Mesothelial cell of epicardium (in vitro differentiated cells): Measurements from ENCODE around the gene GALNT10. TPM values are rescaled to one million over a fixed set of nuclear protein-coding genes. Genes with fewer than 3 reads are reported as not detected.

Experiments used
- DNase-seq, 2 experiments: peaks; one replicate each; pipeline ENCODE4 v3.0.0; 2021; ENCODE audit warnings: low spot score in 2 of 2; ENCODE audit not compliant: unreplicated experiment in 2 of 2
- H3K27ac Mint-ChIP-seq: 2 replicates; pipeline ENCODE4 v1.8.0; 2021; ENCODE audit warnings: mixed read lengths
- H3K27me3 Mint-ChIP-seq: 2 replicates; pipeline ENCODE4 v1.8.0; 2021; ENCODE audit warnings: low read depth, mixed read lengths
- H3K36me3 Mint-ChIP-seq: 2 replicates; pipeline ENCODE4 v1.8.0; 2021; ENCODE audit warnings: mixed read lengths
- H3K4me1 Mint-ChIP-seq: 2 replicates; pipeline ENCODE4 v1.8.0; 2021; ENCODE audit warnings: mixed read lengths
- H3K4me3 Mint-ChIP-seq: 2 replicates; pipeline ENCODE4 v1.8.0; 2021; ENCODE audit warnings: mild to moderate bottlenecking, moderate library complexity, mixed read lengths
- H3K9me3 Mint-ChIP-seq: 2 replicates; pipeline ENCODE4 v1.8.0; 2021; ENCODE audit warnings: mixed read lengths
- total RNA-seq: library from RNA; stranded (reverse); gene quantifications from 3 replicates; pipeline ENCODE4 v1.2.1, GENCODE V29; 2021
- TF ChIP-seq, protein P1 (sequence below): fragments of 200-600 bp; sonication (generic); IDR thresholded peaks from one replicate; pipeline ENCODE4 v1.5.0; 2021; ENCODE audit warnings: antibody characterized with exemption; ENCODE audit not compliant: unreplicated experiment

Gene GALNT10
- total RNA-seq, 1 donor from 2014 or later, result 13.9 TPM

DNA sequence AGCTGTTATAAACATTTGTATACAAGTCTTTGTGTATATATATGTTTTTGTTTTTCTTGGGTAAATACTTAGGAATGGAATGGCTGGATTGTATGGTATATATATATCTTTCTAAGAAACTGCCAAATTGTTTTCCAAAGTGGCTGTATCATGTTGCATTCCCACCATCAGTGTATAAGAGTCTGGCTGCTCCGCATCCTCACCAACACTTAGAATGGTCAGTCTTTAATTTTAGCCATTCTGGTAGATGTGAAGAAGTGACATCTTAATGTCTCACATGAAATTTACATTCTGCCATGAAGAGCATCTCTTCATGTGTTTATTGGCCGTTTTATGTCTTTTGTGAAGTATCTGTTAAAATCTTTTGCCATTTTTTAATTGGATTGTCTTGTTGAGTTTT lies 31.9 kb downstream of the GALNT10 start:
- Mint-ChIP-seq H3K27me3 (no peaks in the 10 kb centered on the region), H3K36me3 (peaks cover 9% of the 10 kb centered on the region), H3K4me1 (peaks cover 18% of the 10 kb centered on the region), H3K4me3 (no peak overlapping the region), H3K27ac (no peak overlapping the region), H3K9me3 (peaks cover 16% of the 10 kb centered on the region)
- TF ChIP-seq, protein P1, sequence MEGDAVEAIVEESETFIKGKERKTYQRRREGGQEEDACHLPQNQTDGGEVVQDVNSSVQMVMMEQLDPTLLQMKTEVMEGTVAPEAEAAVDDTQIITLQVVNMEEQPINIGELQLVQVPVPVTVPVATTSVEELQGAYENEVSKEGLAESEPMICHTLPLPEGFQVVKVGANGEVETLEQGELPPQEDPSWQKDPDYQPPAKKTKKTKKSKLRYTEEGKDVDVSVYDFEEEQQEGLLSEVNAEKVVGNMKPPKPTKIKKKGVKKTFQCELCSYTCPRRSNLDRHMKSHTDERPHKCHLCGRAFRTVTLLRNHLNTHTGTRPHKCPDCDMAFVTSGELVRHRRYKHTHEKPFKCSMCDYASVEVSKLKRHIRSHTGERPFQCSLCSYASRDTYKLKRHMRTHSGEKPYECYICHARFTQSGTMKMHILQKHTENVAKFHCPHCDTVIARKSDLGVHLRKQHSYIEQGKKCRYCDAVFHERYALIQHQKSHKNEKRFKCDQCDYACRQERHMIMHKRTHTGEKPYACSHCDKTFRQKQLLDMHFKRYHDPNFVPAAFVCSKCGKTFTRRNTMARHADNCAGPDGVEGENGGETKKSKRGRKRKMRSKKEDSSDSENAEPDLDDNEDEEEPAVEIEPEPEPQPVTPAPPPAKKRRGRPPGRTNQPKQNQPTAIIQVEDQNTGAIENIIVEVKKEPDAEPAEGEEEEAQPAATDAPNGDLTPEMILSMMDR, result no peak
- DNase-seq, result no peak

DNA sequence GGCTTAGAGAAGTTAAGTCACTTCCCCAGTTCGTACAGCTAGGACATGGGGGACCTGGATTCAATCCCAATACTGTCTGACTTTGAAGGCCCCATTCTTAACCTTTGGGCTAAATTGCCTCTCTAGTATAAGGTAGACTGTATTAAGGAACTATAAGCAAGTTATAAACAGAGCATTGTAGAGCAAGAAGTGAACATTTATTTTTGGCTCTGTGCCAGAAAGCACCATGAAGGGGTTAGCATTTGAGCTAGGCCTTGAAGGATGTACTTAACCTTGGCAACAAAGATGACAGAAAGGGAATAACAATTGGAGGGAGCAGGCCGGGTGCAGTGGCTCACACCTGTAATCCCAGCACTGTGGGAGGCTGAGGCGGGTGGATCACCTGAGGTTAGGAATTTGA lies 32.8 kb downstream of the GALNT10 start:
- H3K9me3 Mint-ChIP-seq, result peaks cover 25% of the 10 kb centered on the region
- TF ChIP-seq, protein P1, result no peak
- peaks cover 16% of the 10 kb centered on the region for H3K4me1 Mint-ChIP-seq
- H3K27ac Mint-ChIP-seq, result no peak overlapping the region
- peaks cover 17% of the 10 kb centered on the region for H3K36me3 Mint-ChIP-seq
- H3K27me3 Mint-ChIP-seq, result no peaks in the 10 kb centered on the region
- H3K4me3 Mint-ChIP-seq, result no peak overlapping the region
- DNase-seq, result no peak

DNA sequence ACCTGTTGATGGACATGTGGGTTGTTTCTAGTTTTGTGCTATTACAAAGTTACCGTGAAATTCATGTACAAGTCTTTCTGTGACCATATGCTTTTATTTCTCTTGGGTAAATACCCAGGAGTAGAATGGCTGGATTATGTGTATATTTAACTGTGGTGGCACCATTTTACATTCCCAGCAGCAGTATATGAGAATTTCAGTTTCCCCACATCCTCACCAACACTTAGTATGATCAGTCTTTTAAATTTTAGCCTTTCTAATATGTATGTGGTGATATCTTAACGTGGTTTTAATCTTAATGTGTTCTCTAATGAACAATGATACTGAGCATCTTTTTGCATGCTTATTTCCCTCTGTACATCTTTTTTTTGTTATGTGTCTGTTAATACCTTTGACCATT lies 36.6 kb downstream of the GALNT10 start:
- H3K4me1 Mint-ChIP-seq, result no peaks in the 10 kb centered on the region
- peaks cover 25% of the 10 kb centered on the region for H3K9me3 Mint-ChIP-seq
- no peak overlapping the region for H3K27ac Mint-ChIP-seq
- no peak for DNase-seq
- H3K4me3 Mint-ChIP-seq, result no peak overlapping the region
- H3K36me3 Mint-ChIP-seq, result peaks cover 17% of the 10 kb centered on the region
- TF ChIP-seq, protein P1, result no peak
- no peaks in the 10 kb centered on the region for H3K27me3 Mint-ChIP-seq

DNA sequence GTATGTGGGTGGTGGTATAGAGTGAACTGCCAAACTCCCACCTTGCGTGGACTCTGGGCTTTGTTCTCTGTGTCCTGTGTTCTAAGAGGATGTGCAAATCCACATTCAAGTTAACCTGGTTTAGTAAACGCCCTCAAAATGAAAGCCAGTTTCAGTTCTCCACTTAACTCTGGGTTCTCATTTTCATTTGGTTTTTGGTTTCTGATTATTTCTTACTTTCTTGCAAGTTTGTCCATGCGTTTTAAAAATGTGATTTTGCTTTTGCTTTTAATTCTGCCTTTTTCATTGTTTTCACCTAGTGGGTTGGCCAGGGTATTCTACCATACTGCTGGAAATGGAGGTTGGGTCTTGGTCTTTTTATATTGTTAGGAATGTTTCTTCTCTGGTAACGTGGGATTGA lies 38.2 kb downstream of the GALNT10 start:
- H3K36me3 Mint-ChIP-seq, result peaks cover 17% of the 10 kb centered on the region
- no peaks in the 10 kb centered on the region for H3K4me1 Mint-ChIP-seq
- DNase-seq, result no peak
- TF ChIP-seq, protein P1, result no peak
- no peak overlapping the region for H3K4me3 Mint-ChIP-seq
- H3K9me3 Mint-ChIP-seq, result peaks cover 25% of the 10 kb centered on the region
- H3K27me3 Mint-ChIP-seq, result no peaks in the 10 kb centered on the region
- H3K27ac Mint-ChIP-seq, result no peak overlapping the region

DNA sequence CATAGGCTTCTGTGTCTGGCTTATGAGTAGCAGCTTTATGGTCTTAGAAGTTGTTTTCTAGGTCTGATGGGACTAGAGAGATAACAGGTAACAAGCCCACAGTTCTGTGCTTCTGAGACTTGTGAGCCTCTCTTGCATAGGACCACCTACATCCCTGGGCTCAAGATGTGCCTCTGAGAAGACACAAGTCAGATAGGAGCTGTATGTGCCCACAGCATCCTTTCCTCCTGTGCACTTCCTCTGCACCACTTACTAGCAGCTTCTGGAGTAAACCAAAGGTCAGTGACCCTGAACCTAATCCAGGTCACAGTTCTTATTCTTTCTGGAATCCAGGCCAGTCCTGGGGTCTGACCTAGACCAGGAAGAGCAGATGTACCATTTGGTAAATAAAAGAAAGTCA lies 40.0 kb downstream of the GALNT10 start:
- TF ChIP-seq, protein P1, result no peak
- Mint-ChIP-seq H3K27me3 (no peaks in the 10 kb centered on the region), H3K4me3 (no peak overlapping the region), H3K4me1 (no peaks in the 10 kb centered on the region), H3K36me3 (peaks cover 17% of the 10 kb centered on the region), H3K9me3 (peaks cover 24% of the 10 kb centered on the region), H3K27ac (no peak overlapping the region)
- no peak for DNase-seq

DNA sequence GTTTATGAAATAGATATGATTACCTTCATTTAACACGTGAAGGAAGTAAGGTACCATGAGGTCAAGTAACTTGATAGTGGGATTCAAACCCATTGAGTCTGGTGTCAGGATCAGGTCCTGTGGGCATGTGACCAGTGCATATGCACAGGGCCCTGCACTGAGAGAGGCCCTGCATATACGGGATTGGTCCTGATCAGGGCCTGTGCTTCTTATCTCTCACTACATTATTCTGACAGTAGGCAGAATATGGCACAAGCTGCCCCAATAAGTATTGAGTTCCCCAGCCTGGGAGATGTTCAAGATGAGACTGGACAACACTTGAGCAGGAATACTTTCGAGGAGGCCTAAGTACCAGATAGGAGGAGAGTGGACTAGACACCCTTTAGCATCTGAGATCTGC lies 44.0 kb downstream of the GALNT10 start:
- Mint-ChIP-seq H3K27ac (no peak overlapping the region), H3K4me1 (no peaks in the 10 kb centered on the region), H3K9me3 (no peaks in the 10 kb centered on the region), H3K27me3 (no peaks in the 10 kb centered on the region), H3K4me3 (no peak overlapping the region), H3K36me3 (no peaks in the 10 kb centered on the region)
- no peak for DNase-seq
- TF ChIP-seq, protein P1, result no peak
